GM12878 (cell line): ENCODE results near the gene LIMD2. TPM values are rescaled to one million over a fixed set of nuclear protein-coding genes. Genes with fewer than 3 reads are reported as not detected.

ENCODE experiments used
- E2F4 ChIP-seq: IDR thresholded peaks from 2 replicates; pipeline ENCODE4 v1.6.1; 2012; ENCODE audit warnings: low read depth, low read length, improper control_type of control experiment
- KLF5 ChIP-seq: fragments of 450-650 bp; IDR thresholded peaks from 2 replicates; pipeline ENCODE4 v1.6.1; 2014; ENCODE audit warnings: mild to moderate bottlenecking; ENCODE audit not compliant: partially characterized antibody
- MAX ChIP-seq: IDR thresholded peaks from 2 replicates; pipeline ENCODE4 v1.6.1; 2012; ENCODE audit warnings: low read depth, low read length, improper control_type of control experiment
- MTA2 ChIP-seq: fragments of 450-650 bp; IDR thresholded peaks from 2 replicates; pipeline ENCODE4 v1.6.1; 2016; ENCODE audit warnings: low read depth, mild to moderate bottlenecking, moderate library complexity
- PKNOX1 ChIP-seq: fragments of 450-650 bp; IDR thresholded peaks from 2 replicates; pipeline ENCODE4 v1.6.1; 2016; ENCODE audit warnings: mild to moderate bottlenecking
- SIN3A ChIP-seq: IDR thresholded peaks from 2 replicates; pipeline ENCODE4 v1.6.1; 2012; ENCODE audit warnings: low read depth, low read length, improper control_type of control experiment
- STAT1 ChIP-seq: fragments of 450-650 bp; conservative IDR thresholded peaks from 2 replicates; pipeline ENCODE4 v1.6.1; 2014; ENCODE audit warnings: antibody characterized with exemption, mild to moderate bottlenecking
- ZBTB40 ChIP-seq: fragments of 450-650 bp; IDR thresholded peaks from 2 replicates; pipeline ENCODE4 v1.6.1; 2016; ENCODE audit warnings: mild to moderate bottlenecking, moderate library complexity, borderline replicate concordance
- ZNF217 ChIP-seq: fragments of 450-650 bp; IDR thresholded peaks from 2 replicates; pipeline ENCODE4 v1.6.1; 2017; ENCODE audit warnings: antibody characterized with exemption, mild to moderate bottlenecking
- ZSCAN29 ChIP-seq: fragments of 450-650 bp; IDR thresholded peaks from 2 replicates; pipeline ENCODE4 v1.6.1; 2017; ENCODE audit warnings: mild to moderate bottlenecking, moderate library complexity
- ZZZ3 ChIP-seq: IDR thresholded peaks from 2 replicates; pipeline ENCODE4 v1.6.1; 2011; ENCODE audit warnings: low read depth; ENCODE audit not compliant: control insufficient read depth, insufficient read length
- polyA plus RNA-seq, 11 experiments: library from polyadenylated mRNA; depleted of rRNA in 4 of 11; unstranded in 6 of 11; stranded (reverse) in 5 of 11; fragments of >200 nt; fragmentation: Nextera tagmentation in 4 of 11; fragmentation: Illumina TruSeq in 1 of 11; extraction: Ambion mirVana in 4 of 11; extraction: Trizol in 1 of 11; gene quantifications; 1 replicate in 1 of 11; 2 replicates in 10 of 11; pipeline versions ENCODE4 v1.2.1 to v1.2.3, GENCODE V29; 2011 to 2016; ENCODE audit warnings: inconsistent platforms in 2 of 11, missing spikeins in 2 of 11, low read depth in 1 of 11
- total RNA-seq, 4 experiments: library from RNA; depleted of rRNA in 3 of 4; stranded (reverse); fragments of >200 nt in 3 of 4; fragmentation: Illumina TruSeq in 1 of 4; extraction: Trizol in 1 of 4; gene quantifications; 2 replicates each; pipeline versions ENCODE4 v1.2.1 to v1.2.3, GENCODE V29; 2013 to 2021
- TF ChIP-seq, protein P1 (sequence below): fragments of 450-650 bp; IDR thresholded peaks from 2 replicates; pipeline ENCODE4 v1.6.1; 2017; ENCODE audit warnings: mild to moderate bottlenecking, moderate library complexity
- TF ChIP-seq, protein P2 (sequence below): fragments of 450-650 bp; IDR thresholded peaks from 2 replicates; pipeline ENCODE4 v1.6.1; 2014; ENCODE audit warnings: mild to moderate bottlenecking

Gene LIMD2
- total and polyA plus RNA-seq, 10 of the 15 experiments (the other 5 are each of a cell fraction or from before 2014, with no cell fraction given): 1.1 to 339 (median 181) TPM

GRCh38 chr17:63697341-63698286, 2.3 kb downstream of the LIMD2 start (continued):
- TF ChIP-seq, protein P1, sequence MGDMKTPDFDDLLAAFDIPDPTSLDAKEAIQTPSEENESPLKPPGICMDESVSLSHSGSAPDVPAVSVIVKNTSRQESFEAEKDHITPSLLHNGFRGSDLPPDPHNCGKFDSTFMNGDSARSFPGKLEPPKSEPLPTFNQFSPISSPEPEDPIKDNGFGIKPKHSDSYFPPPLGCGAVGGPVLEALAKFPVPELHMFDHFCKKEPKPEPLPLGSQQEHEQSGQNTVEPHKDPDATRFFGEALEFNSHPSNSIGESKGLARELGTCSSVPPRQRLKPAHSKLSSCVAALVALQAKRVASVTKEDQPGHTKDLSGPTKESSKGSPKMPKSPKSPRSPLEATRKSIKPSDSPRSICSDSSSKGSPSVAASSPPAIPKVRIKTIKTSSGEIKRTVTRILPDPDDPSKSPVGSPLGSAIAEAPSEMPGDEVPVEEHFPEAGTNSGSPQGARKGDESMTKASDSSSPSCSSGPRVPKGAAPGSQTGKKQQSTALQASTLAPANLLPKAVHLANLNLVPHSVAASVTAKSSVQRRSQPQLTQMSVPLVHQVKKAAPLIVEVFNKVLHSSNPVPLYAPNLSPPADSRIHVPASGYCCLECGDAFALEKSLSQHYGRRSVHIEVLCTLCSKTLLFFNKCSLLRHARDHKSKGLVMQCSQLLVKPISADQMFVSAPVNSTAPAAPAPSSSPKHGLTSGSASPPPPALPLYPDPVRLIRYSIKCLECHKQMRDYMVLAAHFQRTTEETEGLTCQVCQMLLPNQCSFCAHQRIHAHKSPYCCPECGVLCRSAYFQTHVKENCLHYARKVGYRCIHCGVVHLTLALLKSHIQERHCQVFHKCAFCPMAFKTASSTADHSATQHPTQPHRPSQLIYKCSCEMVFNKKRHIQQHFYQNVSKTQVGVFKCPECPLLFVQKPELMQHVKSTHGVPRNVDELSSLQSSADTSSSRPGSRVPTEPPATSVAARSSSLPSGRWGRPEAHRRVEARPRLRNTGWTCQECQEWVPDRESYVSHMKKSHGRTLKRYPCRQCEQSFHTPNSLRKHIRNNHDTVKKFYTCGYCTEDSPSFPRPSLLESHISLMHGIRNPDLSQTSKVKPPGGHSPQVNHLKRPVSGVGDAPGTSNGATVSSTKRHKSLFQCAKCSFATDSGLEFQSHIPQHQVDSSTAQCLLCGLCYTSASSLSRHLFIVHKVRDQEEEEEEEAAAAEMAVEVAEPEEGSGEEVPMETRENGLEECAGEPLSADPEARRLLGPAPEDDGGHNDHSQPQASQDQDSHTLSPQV: 0 out of 2 replicates have a peak, but pooled peaks have one; percentile 50
- TF ChIP-seq SIN3A: peak; percentile 60; the same call in 1 of the 2 replicates
- TF ChIP-seq ZSCAN29: no peak
- peak; percentile 61 for TF ChIP-seq PKNOX1
- TF ChIP-seq STAT1: no peak
- peak; percentile 46; the same call in 1 of the 2 replicates for TF ChIP-seq MTA2
- peak; percentile 35 for TF ChIP-seq KLF5
- no peak for TF ChIP-seq ZBTB40
- TF ChIP-seq E2F4: no peak
- TF ChIP-seq ZZZ3: no peak
- TF ChIP-seq, protein P2, sequence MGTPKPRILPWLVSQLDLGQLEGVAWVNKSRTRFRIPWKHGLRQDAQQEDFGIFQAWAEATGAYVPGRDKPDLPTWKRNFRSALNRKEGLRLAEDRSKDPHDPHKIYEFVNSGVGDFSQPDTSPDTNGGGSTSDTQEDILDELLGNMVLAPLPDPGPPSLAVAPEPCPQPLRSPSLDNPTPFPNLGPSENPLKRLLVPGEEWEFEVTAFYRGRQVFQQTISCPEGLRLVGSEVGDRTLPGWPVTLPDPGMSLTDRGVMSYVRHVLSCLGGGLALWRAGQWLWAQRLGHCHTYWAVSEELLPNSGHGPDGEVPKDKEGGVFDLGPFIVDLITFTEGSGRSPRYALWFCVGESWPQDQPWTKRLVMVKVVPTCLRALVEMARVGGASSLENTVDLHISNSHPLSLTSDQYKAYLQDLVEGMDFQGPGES: no peak
- peak; percentile 74; the same call in 1 of the 2 replicates for TF ChIP-seq ZNF217
- TF ChIP-seq MAX: 0 out of 2 replicates have a peak, but pooled peaks have one; percentile 13
